ENCODE data around the gene PRTG.
"Not testable (repeated sequence)": the region's sequence is repeated elsewhere in the genome, so short reads cannot be mapped to it uniquely, and the experiment has no call there.

Gene PRTG

GRCh38 chr15:55627730-55628368 lies 115.1 kb downstream of the PRTG start:
- no peak for DNase-seq

GRCh38 chr15:55619783-55620182 lies 123.2 kb downstream of the PRTG start:
- DNase-seq = no peak

- no peak for DNase-seq
Measured at GRCh38 chr15:55618387-55618786, 124.6 kb downstream of the PRTG start.

DNA sequence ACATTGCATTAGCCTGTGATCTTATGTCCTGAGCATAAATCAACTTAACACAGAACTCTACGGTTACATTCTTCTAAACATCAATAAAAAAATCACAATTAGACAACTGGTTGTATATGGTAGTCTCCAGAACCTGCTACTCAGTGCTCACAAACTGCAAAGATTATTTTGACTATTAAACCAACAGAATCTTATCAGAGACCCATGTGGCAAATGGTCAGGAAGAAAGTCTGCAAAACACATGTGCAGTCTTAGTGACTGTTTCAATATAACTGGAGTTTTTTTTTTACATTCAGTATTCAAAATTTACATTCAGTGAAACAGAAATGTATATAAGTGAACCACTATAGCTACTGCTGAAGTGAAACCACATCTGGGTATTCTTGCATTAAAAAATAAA lies 127.5 kb downstream of the PRTG start:
- no peak for DNase-seq

DNA sequence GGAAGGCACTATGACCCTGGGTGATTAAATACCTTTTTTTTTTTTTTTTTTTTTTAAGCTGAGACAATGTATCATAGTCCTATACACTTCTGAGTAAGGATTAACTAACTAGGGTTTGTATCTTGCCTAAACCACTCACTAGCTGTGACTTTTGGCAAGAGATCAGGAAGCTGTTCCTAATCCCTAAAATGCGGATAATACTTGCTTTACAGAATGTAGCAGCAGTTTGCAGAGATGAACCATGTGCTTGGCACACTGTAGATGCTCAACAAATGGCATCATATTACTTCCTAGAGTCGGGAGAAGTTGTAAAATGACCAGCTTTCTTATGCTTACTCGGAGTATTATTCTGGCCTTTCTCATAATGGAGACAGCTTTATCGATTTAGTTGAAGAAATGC lies 129.2 kb downstream of the PRTG start:
- DNase-seq = no peak

GRCh38 chr15:55606214-55606613 lies 136.7 kb downstream of the PRTG start:
- no peak for DNase-seq

GRCh38 chr15:55601374-55601773 lies 141.6 kb downstream of the PRTG start:
- DNase-seq = no peak

DNA sequence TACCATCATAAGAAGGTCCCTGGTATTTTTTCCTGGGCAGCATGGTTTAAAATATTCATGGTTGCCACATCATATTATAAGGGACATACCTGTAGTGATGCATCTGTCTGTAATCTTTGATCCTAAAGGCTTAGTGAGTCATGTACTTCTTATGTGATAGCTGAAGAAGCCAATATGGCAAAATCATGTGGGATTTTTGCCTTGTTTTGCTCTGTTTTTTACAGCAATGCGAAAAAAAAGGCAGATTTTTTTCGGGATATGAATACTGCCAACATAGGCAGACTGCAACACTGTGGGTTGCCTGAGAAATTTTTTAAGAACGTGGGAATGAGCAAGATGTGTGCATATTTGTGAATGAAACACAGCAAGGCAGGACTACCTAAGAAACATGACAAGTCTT lies 143.5 kb downstream of the PRTG start:
- DNase-seq = no peak

DNA sequence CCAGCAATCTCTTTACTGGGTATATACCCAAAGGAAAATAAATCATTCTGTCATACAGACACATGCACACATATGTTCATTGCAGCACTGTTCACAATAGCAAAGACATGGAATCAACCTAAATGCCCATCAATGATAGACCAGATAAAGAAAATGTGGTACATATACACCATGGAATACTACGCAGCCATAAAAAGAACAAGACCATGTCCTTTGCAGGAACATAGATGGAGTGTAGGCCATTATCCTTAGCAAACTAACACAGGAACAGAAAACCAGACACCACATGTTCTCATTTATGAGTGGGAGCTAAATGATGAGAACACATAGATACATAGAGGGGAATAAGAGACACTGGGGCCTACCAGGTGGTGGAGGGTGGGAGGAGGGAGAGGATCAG lies 149.9 kb downstream of the PRTG start:
- not testable (repeated sequence) for DNase-seq

- DNase-seq = no peak
Measured at GRCh38 chr15:55590788-55591187, 152.2 kb downstream of the PRTG start.

- DNase-seq = no peak
Measured at GRCh38 chr15:55589287-55589686, 153.7 kb downstream of the PRTG start.

DNA sequence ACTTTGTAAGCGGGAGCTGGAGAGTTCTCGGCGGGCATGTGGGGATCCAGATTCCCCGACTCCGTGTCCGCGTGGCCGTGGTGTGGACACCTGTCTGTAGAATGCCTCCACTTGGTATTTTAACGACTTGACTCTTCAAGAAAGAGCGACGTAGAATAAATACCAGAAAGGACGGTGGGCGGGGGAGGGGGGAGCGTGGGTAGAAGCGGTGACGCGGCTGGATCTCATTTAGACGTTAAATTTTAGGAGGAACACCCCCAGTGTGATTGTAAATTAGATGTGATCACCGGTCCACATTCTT lies 154.2 kb downstream of the PRTG start:
- DNase-seq = no peak

- DNase-seq = peak; percentile 16 to 60
Measured at GRCh38 chr15:55588070-55588814, 154.7 kb downstream of the PRTG start, which contains the start of gene PYGO1. PYGO1 (minus strand) TSS chr15:55588345; CDS start chr15:55587883, 462 bp downstream.

- no peak for DNase-seq
Measured at GRCh38 chr15:55587321-55588069, 155.5 kb downstream of the PRTG start.

DNA sequence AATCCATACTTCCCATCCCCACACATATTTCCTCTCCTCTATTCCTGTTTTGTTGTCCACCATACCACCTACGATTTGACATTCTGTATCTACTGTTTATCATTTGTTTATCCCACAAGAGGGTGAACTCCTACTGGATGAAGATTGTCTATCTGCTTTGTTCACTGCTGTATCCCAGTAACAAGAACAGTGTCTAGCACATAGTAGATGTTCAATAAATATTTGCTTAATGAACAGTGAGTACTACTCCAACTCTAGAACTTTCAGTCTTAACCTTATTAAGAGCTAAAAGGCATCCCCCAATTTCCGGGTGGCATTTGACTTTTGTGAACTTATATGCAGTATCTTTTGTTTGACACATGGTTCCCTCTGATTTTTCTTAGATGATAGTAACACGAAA lies 156.1 kb downstream of the PRTG start:
- DNase-seq = no peak

DNA sequence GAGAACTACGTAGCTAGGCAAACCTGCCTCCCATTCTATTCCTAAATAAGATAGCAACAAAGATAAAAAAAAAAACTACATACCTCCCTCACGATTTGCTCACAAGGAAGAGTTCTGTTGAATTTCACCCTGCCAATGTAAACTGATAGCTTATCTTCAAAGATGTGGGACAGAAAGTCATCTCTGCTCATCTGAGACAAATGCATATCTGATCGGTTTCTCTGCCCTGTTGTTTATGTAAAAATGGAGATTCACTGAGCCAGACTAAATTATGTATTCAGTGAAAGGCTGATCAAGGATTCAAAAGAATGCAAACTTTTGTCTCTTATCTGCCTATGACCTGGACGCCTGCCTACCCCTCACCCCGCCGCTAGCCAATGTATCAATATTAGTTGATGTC lies 166.0 kb downstream of the PRTG start:
- no peak for DNase-seq

- DNase-seq = no peak
Measured at GRCh38 chr15:55574096-55574495, 168.9 kb downstream of the PRTG start.

DNA sequence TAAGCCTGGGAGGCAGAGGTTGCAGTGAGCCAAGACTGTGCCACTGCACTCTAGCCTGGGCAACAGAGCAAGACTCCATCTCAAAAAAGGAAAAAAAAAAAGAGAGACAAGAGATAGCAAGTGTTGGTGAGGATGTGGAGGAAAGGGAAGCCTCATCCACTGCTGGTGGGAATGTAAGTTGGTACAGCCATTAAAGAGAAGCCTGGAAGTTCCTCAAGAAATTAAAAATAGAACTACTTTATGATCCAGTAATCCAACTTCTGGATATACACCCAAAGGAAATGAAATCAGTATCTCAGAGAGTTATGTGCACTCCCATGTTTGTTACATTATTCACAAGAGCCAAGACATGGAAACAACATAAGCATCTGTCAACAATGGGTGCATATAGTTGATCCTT lies 169.7 kb downstream of the PRTG start:
- no peak for DNase-seq

GRCh38 chr15:55564347-55565145 lies 178.4 kb downstream of the PRTG start:
- no peak for DNase-seq

DNA sequence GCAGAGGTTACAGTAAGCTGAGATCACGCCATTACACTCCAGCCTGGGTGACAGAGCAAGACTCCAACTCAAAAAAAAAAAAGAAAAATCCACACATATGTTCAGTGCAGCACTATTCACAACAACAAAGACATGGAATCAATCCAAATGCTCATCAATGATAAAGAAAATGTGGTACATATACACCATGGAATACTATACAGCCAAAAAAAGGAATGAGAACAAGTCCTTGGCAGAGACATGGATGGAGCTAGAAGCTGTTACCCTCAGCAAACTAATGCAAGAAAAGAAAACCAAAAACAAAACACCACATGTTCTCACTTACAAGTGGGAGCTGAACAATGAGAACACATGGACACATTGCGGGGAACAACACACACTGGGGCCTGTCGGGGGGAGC lies 180.4 kb downstream of the PRTG start:
- no peak for DNase-seq
